Measurements from ENCODE around the gene TMEM170B.

Gene TMEM170B

DNA sequence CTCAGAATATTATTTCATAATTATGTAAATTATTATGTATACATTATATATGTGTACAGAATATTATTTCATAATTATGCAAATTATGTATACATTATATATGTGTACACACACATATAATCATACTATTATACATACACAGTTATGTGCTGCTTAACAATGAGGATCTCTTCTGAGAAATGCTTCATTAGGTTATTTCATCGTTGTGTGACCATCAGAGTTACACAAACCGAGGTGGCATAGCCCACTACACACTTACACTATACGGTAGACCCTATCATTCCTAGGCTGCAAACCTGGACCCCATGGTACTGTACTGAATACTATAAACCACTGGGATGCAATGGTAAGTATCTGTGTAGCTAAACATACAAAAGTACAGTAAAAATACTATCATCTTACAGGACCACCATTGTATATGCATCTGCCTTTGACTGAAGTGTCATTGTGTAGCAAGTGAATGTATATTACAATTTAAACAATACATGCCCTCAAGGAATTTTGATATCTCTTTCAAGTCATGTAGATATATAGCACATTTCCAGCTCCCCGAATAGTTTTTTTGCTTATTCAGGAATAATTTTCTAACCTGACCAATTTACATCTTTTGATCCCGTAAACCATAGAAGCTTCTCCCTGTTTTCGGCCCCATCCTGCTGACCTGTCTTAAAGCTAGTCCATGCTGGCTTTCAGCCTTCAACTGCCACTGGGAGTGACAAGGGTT is 71.2 kb downstream of the TMEM170B start:
- no peak for DNase-seq (ENCODE audit: low read depth)
- no peak overlapping the region for H3K4me3 ChIP-seq (ENCODE audit: low read length)
- TF ChIP-seq, protein P1, sequence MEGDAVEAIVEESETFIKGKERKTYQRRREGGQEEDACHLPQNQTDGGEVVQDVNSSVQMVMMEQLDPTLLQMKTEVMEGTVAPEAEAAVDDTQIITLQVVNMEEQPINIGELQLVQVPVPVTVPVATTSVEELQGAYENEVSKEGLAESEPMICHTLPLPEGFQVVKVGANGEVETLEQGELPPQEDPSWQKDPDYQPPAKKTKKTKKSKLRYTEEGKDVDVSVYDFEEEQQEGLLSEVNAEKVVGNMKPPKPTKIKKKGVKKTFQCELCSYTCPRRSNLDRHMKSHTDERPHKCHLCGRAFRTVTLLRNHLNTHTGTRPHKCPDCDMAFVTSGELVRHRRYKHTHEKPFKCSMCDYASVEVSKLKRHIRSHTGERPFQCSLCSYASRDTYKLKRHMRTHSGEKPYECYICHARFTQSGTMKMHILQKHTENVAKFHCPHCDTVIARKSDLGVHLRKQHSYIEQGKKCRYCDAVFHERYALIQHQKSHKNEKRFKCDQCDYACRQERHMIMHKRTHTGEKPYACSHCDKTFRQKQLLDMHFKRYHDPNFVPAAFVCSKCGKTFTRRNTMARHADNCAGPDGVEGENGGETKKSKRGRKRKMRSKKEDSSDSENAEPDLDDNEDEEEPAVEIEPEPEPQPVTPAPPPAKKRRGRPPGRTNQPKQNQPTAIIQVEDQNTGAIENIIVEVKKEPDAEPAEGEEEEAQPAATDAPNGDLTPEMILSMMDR (conservative IDR thresholded peaks at IDR 0.05; ENCODE audit: low read length) = no peak

DNA sequence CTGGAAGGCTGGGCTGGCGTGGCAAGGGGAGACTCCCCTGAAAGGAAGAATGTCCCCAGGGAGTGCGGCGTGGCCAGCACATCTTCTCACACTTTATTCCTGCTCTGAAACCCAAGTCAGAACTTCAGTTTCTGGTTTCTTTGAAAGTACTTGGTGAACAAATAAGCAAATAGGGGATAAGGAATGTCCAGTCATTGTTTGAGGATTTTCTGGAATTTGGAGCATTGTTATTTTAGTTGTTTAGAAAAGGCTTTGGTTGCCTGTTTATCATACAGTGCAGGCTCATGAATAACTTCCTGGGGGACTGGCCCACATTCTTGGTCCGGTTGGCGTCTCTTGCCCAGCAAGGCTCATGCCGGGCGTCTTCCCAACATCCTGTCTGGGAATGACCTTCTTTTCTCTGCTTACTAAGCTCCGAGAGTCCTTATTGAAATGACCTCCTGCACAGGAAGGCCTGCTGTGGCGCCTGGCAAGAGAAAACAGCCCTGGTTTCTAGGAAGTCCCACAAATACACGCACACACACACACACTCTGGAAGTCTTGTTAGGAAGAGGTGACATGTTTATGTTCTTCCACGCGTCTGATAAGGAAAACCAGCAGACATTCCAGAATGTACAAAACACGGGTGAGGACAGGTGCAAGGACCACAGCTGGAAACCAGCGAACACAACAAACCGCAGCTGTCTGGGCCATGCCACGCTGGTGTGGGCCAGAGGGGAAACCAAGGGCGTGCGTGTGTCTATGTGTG is 71.9 kb downstream of the TMEM170B start:
- peak; percentile 98 for DNase-seq (ENCODE audit: low read depth)
- H3K4me3 ChIP-seq (ENCODE audit: low read length) = no peak overlapping the region
- TF ChIP-seq, protein P1 (conservative IDR thresholded peaks at IDR 0.05; ENCODE audit: low read length) = no peak

GRCh38 chr6:11613336-11613735 is 75.8 kb downstream of the TMEM170B start:
- no peak overlapping the region for H3K4me3 ChIP-seq (ENCODE audit: low read length)
- DNase-seq (ENCODE audit: low read depth) = no peak

GRCh38 chr6:11613858-11614257 is 76.3 kb downstream of the TMEM170B start:
- TF ChIP-seq, protein P1 (conservative IDR thresholded peaks at IDR 0.05; ENCODE audit: low read length) = no peak
- DNase-seq (ENCODE audit: low read depth) = peak; percentile 96
- no peak overlapping the region for H3K4me3 ChIP-seq (ENCODE audit: low read length)

More at GRCh38 chr6:11613336-11613735, 75.8 kb downstream of the TMEM170B start:
- TF ChIP-seq, protein P1 (conservative IDR thresholded peaks at IDR 0.05; ENCODE audit: low read length) = no peak

GRCh38 chr6:11614534-11615213 is 77.1 kb downstream of the TMEM170B start:
- DNase-seq (ENCODE audit: low read depth) = no peak
- TF ChIP-seq, protein P1 (conservative IDR thresholded peaks at IDR 0.05; ENCODE audit: low read length) = no peak
- no peak overlapping the region for H3K4me3 ChIP-seq (ENCODE audit: low read length)

DNA sequence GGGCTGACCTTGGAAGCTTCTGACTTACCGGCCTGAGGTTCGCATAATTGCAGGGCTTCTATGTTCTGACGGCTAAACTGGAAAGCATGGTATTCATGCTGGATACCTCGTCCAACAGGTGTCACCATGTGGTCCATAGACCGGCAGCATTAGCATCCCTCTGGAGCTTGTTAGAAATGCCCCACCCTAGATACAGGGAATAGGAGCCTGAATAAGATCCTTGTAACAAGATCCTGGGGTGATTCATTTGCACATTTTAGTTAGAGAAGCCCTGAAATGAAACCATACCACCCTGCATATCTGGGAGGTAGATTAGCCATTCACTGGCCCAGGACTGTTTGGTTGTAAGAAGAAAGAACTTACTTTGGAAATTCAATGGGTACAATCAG is 77.7 kb downstream of the TMEM170B start:
- no peak overlapping the region for H3K4me3 ChIP-seq (ENCODE audit: low read length)
- TF ChIP-seq, protein P1 (conservative IDR thresholded peaks at IDR 0.05; ENCODE audit: low read length) = no peak
- peak; percentile 51 for DNase-seq (ENCODE audit: low read depth)
